GM10266 (cell line): ENCODE results near the gene MORN1.

Experiments used
- DNase-seq: peaks from one replicate; pipeline ENCODE4 v3.0.0; 2012; ENCODE audit errors: extremely low spot score
- TF ChIP-seq, protein P1 (sequence below): IDR thresholded peaks from 2 replicates; pipeline ENCODE4 v1.5.1; 2012; ENCODE audit warnings: mild to moderate bottlenecking, low read depth; ENCODE audit not compliant: control insufficient read depth, insufficient read depth; ENCODE audit errors: missing control alignments

Gene MORN1

DNA sequence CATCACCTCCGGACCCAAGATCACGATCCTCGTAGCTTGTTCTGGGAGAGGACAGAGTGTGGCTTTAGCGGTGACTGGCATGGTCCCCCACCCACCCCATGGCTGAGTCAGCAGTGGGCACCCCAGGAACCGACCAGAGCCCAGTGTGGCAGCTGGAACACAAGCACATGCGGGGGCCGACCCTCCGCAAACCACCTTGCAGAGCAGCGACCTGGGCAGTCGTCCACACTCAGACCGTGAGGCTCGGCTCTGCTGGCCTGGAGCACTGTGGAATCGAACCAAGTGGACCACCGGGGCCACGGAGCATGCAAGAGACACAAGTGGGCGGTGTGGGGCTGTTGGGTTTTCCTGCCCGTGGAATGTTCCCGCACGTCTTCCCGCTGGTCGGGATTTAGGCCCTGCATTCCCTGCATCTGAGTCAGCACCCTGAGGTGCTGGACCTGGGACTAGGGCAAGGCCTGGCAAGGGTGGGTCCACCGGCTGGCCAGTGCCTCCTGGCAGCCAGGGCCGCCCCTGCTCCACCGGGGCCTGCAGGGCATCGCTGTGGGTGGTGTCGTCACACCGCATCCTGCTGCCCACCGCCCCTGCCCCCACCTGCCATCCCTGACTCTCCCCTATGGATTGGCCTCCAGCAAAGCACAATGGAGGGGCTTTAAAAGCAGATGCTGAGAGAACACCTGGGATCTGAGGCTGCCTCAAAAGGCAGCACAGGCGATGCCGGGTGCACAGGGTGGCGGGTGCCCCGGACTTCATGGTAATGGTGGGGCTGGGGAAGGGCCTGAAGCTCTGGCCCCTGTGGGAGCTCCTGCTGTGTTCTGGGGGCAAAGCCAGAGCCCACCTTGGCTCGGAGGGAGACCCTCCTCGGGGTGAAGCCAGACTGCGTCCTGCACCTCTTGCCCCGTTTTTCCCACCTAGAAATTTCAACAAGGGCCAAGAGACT, 18.5 kb downstream of the MORN1 start:
- TF ChIP-seq, protein P1, sequence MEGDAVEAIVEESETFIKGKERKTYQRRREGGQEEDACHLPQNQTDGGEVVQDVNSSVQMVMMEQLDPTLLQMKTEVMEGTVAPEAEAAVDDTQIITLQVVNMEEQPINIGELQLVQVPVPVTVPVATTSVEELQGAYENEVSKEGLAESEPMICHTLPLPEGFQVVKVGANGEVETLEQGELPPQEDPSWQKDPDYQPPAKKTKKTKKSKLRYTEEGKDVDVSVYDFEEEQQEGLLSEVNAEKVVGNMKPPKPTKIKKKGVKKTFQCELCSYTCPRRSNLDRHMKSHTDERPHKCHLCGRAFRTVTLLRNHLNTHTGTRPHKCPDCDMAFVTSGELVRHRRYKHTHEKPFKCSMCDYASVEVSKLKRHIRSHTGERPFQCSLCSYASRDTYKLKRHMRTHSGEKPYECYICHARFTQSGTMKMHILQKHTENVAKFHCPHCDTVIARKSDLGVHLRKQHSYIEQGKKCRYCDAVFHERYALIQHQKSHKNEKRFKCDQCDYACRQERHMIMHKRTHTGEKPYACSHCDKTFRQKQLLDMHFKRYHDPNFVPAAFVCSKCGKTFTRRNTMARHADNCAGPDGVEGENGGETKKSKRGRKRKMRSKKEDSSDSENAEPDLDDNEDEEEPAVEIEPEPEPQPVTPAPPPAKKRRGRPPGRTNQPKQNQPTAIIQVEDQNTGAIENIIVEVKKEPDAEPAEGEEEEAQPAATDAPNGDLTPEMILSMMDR = no peak
- no peak for DNase-seq

DNA sequence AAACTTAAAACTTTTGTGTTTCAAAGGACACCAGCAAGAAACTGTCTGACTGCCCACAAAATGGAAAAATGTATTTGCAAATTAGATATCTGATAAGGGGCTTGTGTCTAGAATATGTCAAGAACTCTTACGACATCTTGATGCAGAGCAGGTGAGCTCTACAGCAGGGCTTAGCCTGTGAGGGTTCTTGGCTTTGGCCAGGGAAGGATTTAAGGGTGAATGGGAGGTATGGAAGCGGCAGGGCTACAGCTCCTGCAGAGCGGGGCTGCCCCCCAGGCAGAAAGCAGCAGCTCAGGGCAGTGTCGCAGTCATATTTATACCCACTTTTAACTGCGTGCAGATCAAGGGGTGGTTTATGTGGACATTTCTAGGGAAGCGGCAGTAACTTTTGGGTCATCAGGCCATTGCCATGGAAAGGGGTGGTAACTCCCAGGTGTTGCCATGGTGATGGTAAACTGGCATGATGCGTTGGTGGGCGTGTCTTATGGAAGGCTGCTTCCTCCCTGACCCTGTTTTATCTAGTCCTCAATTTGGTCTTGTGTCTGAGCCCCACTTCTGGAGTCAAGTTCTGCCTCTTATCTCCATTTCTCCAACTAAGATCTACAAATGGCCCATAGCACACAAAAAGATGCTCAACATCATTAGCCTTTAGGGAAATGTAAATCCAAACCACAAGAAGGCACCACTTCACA, 23.2 kb downstream of the MORN1 start:
- TF ChIP-seq, protein P1 = no peak
- DNase-seq = no peak

DNA sequence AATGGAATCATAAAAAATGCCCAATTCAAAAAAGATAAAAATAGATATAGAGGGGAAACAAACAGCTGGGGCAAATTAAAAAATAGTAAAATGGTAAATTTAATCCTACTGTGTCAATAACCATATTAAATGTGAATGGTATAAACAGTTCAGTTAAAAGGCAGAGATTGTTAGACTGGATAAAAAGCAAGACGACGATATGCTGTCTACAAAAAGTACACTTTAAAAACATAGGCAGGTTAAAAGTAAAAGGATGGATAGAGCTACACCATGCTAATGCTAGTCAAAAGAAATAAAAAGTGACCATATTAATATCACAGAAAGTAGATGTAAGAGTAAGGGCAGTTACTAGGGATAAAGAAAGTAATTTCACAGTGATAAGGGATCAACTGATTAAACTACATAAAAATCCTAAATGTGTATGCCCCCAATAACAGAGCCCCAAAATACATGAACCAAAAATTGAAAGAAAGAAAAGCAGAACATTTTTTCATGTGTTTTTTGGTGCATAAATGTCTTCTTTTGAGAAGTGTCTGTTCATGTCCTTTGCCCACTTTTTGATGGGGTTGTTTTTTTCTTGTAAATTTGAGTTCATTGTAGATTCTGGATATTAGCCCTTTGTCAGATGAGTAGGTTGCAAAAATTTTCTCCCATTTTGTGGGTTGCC, 27.4 kb downstream of the MORN1 start:
- TF ChIP-seq, protein P1 = no peak
- no peak for DNase-seq

DNA sequence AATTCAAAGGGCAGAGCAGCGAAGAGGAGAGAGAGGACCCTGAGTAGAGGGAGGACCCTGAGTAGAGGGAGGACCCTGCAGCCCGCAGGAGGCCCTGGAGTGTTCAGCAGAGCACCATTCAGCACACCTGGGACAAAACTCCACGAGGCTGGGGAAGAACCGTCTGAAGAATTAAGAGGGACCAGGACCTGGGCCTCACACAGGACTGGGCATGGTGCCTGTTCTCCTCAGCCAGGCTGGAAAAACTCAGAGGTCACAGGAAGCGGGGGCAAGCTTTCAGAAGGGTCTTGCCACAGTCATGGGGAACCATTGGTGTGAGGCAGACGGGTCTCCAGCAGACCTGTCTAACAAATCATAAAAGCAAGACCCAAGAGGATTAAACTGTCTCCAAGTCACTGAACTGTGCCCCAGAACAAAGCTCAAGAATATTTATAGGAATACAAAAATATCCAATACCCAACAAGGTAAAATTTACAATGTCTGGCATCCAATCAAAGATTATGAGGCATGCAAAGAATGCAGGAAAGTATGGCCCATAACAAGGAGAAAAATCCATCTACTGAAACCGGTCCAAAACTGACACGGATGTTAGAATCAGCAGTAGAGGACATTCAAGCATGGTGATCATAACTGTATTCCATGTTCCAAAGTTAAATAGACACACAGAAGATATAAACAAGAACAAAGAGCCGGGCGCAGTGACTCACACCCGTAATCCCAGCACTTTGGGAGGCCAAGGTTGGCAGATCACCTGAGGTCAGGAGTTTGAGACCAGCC, 30.6 kb downstream of the MORN1 start:
- DNase-seq = no peak
- TF ChIP-seq, protein P1 = no peak

DNA sequence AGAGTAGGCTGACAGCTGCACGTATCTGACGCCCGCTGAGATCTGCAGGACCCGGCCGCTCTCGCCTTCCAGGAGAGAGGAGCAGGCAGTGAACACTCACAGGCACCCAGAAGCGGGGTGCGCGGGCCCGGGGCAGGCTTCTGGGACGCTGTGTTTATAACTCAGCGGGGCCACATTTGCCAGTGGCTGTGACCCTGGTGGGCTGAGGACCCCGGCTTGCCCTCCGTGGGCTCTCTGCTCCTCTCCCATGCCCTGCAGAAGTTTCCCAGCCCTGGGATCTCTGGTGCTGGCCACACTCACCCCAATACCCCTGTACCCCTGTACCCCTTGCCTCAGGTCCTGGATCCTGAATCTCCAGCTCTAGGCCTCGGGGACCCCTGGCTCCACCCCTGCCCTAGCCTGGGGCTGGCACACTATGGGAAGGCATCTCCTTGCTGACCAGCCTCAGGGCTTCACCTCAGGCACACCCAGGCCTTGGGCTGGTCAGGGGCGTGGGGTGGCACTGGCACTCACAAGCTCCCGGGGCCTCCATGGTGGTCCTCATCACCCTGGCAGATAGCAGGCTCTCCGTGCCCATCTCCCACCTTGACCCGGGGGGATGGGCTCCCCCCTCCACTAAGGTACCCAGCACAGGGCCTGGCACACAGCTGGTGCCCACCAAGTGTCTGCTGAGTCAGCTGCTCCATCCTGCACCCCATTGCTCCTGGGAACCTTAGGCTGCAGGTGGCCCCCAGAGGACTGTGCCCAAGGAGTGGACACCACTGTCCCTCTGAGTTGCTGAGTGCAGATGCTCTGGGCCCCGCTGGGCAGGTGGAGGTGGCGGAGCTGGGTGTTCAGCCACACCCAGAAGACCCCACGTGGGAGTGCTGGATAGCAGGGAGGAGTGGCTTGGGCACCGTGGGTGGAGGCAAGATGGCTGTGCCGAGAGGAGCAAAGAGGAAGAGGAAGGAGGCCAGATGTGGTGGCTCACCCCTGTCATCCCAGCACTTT, 32.4 kb downstream of the MORN1 start:
- DNase-seq = no peak
- TF ChIP-seq, protein P1 = no peak

DNA sequence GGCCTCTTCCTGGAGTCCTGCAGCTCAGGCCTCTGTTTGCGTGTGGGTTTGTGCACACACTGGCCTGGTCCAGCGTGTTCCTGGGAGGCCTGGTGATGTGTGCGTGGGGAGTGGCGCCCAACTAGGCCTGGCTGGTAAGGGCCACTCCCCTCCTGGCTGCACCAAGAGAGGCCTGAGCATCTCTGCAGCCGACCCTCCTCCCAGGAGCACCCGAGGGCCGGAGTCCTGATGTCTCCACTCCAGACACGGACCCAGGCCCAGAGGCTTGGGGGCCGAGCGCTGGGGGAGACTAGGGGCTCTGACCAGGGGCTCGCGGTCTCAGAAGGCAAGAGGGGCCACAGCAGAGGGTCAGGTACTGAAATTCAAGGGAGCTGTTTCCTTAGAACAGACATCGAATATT, 33.3 kb downstream of the MORN1 start:
- TF ChIP-seq, protein P1 = no peak
- DNase-seq = no peak
